ENCODE data around the gene EIF2D. TPM values are rescaled to one million over a fixed set of nuclear protein-coding genes. Genes with fewer than 3 reads are reported as not detected.

EIF2D gene
- total RNA-seq, 1 donor from 2014 or later, result 45.6 TPM

DNA sequence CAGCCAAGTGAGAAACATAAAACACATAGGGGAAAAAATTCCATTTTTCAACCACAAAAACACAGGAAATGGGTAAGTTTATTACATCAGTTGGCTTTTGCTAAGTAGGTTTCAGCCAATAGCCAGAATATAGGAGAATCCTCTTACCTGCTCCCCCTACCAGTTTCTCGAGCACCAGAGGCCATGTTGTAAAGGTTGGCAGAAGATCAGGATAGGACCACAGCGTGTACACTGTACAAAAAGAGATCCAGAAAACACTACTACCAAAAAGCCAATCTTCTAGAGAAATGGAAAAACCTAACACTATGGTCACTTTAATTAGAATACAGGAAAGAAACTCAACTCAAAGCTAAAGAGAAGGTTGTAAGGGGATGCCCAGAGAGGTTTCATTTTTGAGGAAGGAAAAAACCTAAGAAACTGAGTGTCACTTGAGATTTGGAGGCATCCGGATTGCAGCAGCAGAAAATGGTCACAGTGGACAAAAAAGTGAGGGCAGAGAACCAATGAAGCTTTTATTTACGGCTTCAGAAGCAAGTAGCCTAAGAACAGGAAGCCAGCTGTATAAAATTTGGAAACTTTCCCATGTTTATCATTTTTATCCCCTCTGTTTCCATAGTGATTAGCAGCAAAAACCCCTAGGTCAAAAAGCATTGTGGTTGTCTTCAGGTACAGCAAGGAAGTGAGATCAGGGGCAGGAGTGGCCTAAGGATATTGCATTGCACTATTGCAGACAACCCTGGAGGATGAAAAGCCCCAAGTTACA is 2.9 kb downstream of the EIF2D start:
- DNase-seq (ENCODE audit: low read depth), result no peak
- TF ChIP-seq, protein P1, sequence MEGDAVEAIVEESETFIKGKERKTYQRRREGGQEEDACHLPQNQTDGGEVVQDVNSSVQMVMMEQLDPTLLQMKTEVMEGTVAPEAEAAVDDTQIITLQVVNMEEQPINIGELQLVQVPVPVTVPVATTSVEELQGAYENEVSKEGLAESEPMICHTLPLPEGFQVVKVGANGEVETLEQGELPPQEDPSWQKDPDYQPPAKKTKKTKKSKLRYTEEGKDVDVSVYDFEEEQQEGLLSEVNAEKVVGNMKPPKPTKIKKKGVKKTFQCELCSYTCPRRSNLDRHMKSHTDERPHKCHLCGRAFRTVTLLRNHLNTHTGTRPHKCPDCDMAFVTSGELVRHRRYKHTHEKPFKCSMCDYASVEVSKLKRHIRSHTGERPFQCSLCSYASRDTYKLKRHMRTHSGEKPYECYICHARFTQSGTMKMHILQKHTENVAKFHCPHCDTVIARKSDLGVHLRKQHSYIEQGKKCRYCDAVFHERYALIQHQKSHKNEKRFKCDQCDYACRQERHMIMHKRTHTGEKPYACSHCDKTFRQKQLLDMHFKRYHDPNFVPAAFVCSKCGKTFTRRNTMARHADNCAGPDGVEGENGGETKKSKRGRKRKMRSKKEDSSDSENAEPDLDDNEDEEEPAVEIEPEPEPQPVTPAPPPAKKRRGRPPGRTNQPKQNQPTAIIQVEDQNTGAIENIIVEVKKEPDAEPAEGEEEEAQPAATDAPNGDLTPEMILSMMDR (conservative IDR thresholded peaks at IDR 0.05; ENCODE audit: low read depth, low read length), result no peak
- H3K4me3 ChIP-seq (ENCODE audit: low read depth, low read length), result no peak overlapping the region

DNA sequence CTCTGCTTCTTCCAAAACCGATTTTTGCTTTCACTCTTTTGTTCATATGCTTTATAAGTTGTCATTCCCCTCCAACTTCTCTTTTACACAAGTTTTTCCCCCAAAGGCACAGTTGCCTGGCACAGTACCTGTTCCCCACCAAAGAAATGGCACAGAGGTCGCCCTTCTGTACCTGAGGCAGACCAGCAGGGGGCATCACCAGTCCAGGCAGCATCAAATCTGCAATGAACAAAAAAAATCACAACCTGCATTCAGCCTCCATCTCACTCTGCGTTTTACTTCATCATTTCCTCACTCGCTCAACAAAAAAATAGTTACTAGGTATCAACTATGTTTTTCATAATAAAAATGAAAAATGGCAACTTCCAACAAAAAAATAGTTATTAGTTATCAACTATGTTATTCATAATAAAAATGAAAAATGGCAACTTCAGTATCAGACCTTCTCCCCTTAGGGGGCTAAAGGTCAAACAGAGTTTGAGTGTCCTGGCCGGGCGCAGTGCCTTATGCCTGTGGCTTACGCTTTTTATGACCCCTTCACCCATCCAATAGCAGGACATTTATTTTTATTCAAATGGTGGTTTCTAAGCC is 4.1 kb downstream of the EIF2D start:
- TF ChIP-seq, protein P1 (conservative IDR thresholded peaks at IDR 0.05; ENCODE audit: low read depth, low read length), result peak; percentile 94
- no peak for DNase-seq (ENCODE audit: low read depth)
- no peak overlapping the region for H3K4me3 ChIP-seq (ENCODE audit: low read depth, low read length)

DNA sequence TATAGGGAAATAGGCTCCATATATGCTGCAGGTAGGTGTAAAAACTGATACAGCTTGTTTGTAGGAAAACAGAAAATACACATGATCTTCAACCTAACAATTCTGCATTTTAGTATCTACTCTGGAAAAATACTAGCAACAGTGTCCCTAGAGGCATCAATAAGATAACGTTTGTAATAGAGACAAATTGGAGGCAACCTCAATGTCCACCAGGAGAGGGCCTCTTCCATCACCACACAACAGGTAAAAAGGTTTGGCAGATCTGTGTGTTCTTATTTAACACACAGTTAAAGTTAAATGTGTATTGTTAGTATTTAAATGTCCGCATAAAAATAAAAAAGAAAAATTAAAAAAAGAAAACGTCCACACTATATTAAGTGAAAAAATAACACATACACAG is 5.4 kb downstream of the EIF2D start:
- DNase-seq (ENCODE audit: low read depth), result no peak
- no peak overlapping the region for H3K4me3 ChIP-seq (ENCODE audit: low read depth, low read length)
- TF ChIP-seq, protein P1 (conservative IDR thresholded peaks at IDR 0.05; ENCODE audit: low read depth, low read length), result peak; percentile 71

DNA sequence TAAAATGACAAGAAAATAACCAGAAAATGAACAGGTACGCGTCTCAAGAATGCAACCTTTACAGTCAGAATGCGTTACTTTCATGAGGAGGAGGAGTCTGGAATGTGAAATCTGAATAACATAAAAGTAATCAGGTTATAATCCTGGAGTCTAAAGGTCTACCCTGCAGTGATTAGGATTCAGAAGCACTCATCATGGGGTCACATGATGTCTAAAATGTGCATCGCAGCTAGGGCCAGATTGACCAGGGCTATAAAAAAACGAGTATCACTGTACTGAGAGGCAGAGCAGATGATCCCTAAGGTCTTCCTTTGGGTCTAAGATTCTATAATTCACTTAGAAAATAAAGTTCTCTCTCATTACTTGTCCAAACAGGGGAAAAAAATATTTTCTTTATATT is 7.4 kb downstream of the EIF2D start:
- H3K4me3 ChIP-seq (ENCODE audit: low read depth, low read length), result no peak overlapping the region
- DNase-seq (ENCODE audit: low read depth), result no peak
- TF ChIP-seq, protein P1 (conservative IDR thresholded peaks at IDR 0.05; ENCODE audit: low read depth, low read length), result no peak

DNA sequence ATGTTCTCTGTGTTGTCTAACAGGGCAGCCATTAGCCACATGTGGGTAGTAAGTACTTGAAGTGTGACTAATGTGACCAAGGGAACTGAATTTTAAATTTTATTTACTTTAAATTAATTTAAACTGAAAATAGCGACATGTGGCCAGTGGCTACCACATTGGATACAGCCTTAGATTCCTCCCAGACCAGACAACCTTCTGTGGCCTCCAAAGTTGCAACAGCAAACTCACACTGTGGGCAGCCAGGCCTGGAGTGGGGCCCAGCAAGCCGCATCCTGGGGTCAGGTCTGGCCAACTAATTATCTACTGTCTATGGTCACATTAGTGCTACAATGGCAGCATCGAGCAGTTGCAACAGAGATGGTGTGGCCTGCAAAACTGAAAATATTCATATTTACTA is 11.7 kb downstream of the EIF2D start:
- TF ChIP-seq, protein P1 (conservative IDR thresholded peaks at IDR 0.05; ENCODE audit: low read depth, low read length), result no peak
- DNase-seq (ENCODE audit: low read depth), result no peak

DNA sequence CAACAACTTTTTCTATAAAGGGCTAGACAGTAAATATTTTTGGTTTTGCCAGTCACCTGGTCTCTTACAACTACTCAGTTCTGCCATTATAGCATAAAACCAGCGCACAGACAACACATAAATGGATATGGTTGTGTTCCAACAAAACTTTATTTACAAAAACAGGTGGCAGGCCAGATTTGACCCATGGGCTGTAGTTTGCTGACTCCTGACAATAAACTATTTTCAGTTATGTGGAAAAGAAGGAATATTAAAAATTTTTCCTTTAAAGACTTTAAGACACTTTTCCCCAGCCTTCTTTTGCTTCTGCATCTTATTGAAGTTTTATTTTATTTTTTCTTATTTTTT is 16.0 kb downstream of the EIF2D start:
- no peak overlapping the region for H3K4me3 ChIP-seq (ENCODE audit: low read depth, low read length)
- no peak for DNase-seq (ENCODE audit: low read depth)
- TF ChIP-seq, protein P1 (conservative IDR thresholded peaks at IDR 0.05; ENCODE audit: low read depth, low read length), result no peak

More for the DNA sequence above, 11.7 kb downstream of the EIF2D start:
- no peak overlapping the region for H3K4me3 ChIP-seq (ENCODE audit: low read depth, low read length)
